Neural cell (in vitro differentiated cells): Measurements from ENCODE around the gene FOXF1. TPM values are rescaled to one million over a fixed set of nuclear protein-coding genes. Genes with fewer than 3 reads are reported as not detected.

Experiments
- H2AFZ ChIP-seq: fragments of 200-600, 300-800 bp; sonication (generic), shearing (Covaris generic); 2 replicates; pipeline ENCODE4 v1.6.0; 2014; ENCODE audit warnings: low read depth, mild to moderate bottlenecking, antibody characterized with exemption, low read length, moderate library complexity
- H3F3A ChIP-seq: fragments of 200-600 bp; shearing (Covaris generic); 2 replicates; pipeline ENCODE4 v1.6.1; 2016; ENCODE audit warnings: mild to moderate bottlenecking, moderate library complexity, mixed read lengths, antibody characterized with exemption, low read length; ENCODE audit not compliant: insufficient read depth, poor library complexity, severe bottlenecking
- H3K27ac ChIP-seq: fragments of 200-600, 300-800 bp; sonication (generic), shearing (Covaris generic); 2 replicates; pipeline ENCODE4 v1.5.1; 2014; ENCODE audit warnings: mild to moderate bottlenecking, low read length, moderate library complexity
- H3K27me3 ChIP-seq: fragments of 300-800, 200-600 bp; sonication (generic), shearing (Covaris generic); 2 replicates; pipeline ENCODE4 v1.6.0; 2014; ENCODE audit warnings: mild to moderate bottlenecking, low read depth, low read length, moderate library complexity; ENCODE audit not compliant: insufficient read depth
- H3K36me3 ChIP-seq: fragments of 300-800, 200-600 bp; sonication (generic), shearing (Covaris generic); 2 replicates; pipeline ENCODE4 v1.5.1; 2014; ENCODE audit warnings: mild to moderate bottlenecking, antibody characterized with exemption, low read length, moderate library complexity; ENCODE audit not compliant: insufficient read depth
- H3K4me2 ChIP-seq: fragments of 300-800, 200-600 bp; sonication (generic), shearing (Covaris generic); 2 replicates; pipeline ENCODE4 v1.6.0; 2014; ENCODE audit warnings: mild to moderate bottlenecking, low read length
- H3K4me3 ChIP-seq: fragments of 300-800, 200-600 bp; sonication (generic), shearing (Covaris generic); 2 replicates; pipeline ENCODE4 v1.5.1; 2014; ENCODE audit warnings: mild to moderate bottlenecking, low read length, moderate library complexity
- H3K79me2 ChIP-seq: fragments of 200-600 bp; shearing (Covaris generic); replicated peaks from 2 replicates; pipeline ENCODE4 v1.6.0; 2014; ENCODE audit warnings: mild to moderate bottlenecking, low read length, moderate library complexity; ENCODE audit not compliant: insufficient read depth
- H3K9ac ChIP-seq: fragments of 300-800, 200-600 bp; sonication (generic), shearing (Covaris generic); 2 replicates; pipeline ENCODE4 v1.6.1; 2016; ENCODE audit warnings: mild to moderate bottlenecking, low read length, mixed read lengths
- H3K9me2 ChIP-seq: fragments of 200-600 bp; shearing (Covaris generic); 2 replicates; pipeline ENCODE4 v1.6.1; 2016; ENCODE audit warnings: mild to moderate bottlenecking, low read length, mixed read lengths; ENCODE audit not compliant: insufficient read depth
- H3K9me3 ChIP-seq: fragments of 200-600, 300-800 bp; sonication (generic), shearing (Covaris generic); 2 replicates; pipeline ENCODE4 v1.6.1; 2016; ENCODE audit warnings: mild to moderate bottlenecking, mixed run types, low read length, moderate library complexity, mixed read lengths
- H4K20me1 ChIP-seq: fragments of 200-600 bp; shearing (Covaris generic); 2 replicates; pipeline ENCODE4 v1.6.1; 2016; ENCODE audit warnings: mild to moderate bottlenecking, mixed run types; ENCODE audit not compliant: insufficient read depth
- EP300 ChIP-seq: fragments of 450-650 bp; conservative IDR thresholded peaks from 2 replicates; pipeline ENCODE4 v1.6.1; 2014; ENCODE audit warnings: antibody characterized with exemption, mild to moderate bottlenecking, moderate library complexity; ENCODE audit not compliant: poor library complexity, severe bottlenecking
- EZH2 ChIP-seq: fragments of 200-600, 300-800 bp; shearing (Covaris generic), sonication (generic); IDR thresholded peaks from 2 replicates; pipeline ENCODE4 v1.6.1; 2014; ENCODE audit warnings: antibody characterized with exemption, low read length, borderline replicate concordance, mild to moderate bottlenecking; ENCODE audit not compliant: insufficient read depth, poor library complexity, severe bottlenecking
- MXI1 ChIP-seq: fragments of 450-650 bp; conservative IDR thresholded peaks from 2 replicates; pipeline ENCODE4 v1.6.1; 2014; ENCODE audit warnings: antibody characterized with exemption, mild to moderate bottlenecking; ENCODE audit not compliant: poor library complexity, severe bottlenecking
- RAD21 ChIP-seq: fragments of 450-650 bp; conservative IDR thresholded peaks from 2 replicates; pipeline ENCODE4 v1.6.1; 2014; ENCODE audit warnings: antibody characterized with exemption, mild to moderate bottlenecking, moderate library complexity
- SMC3 ChIP-seq: fragments of 450-650 bp; conservative IDR thresholded peaks from 2 replicates; pipeline ENCODE4 v1.6.1; 2014; ENCODE audit warnings: antibody characterized with exemption, mild to moderate bottlenecking, moderate library complexity; ENCODE audit not compliant: poor library complexity
- polyA plus RNA-seq: library from polyadenylated mRNA; depleted of rRNA; stranded (reverse); fragments of >200 nt; gene quantifications from 2 replicates; pipeline ENCODE4 v1.2.3, GENCODE V29; 2014
- TF ChIP-seq, protein P1 (sequence below): fragments of 450-650 bp; IDR thresholded peaks from 2 replicates; pipeline ENCODE4 v1.5.1; 2014; ENCODE audit warnings: antibody characterized with exemption, mild to moderate bottlenecking, moderate library complexity; ENCODE audit not compliant: poor library complexity, severe bottlenecking
- TF ChIP-seq, protein P2 (sequence below): IDR thresholded peaks from 2 replicates; pipeline ENCODE4 v1.6.1; 2012; ENCODE audit warnings: borderline replicate concordance

FOXF1 gene
- polyA plus RNA-seq, 1 donor from 2014 or later, result not detected

DNA sequence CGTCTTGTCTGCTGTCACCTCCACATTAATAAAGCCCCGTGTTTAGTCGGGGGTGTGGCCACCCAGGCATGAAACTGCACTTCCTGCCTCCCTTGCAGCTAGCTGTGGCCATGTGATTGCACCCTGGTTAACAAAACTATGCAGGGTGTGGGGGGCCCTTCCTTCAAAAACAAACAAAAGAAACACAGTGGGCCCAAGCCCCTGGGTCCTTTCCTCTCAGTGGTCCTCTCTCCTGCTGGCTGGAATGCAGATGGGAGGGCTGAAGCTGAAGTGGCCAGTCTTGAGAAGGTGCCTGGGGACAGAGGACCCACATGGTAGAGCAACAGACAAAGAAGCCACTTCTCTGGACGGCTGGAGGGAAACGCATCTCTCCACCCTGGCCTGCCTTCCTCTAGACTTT lies 38.0 kb upstream of the FOXF1 start:
- TF ChIP-seq MXI1 (no peak), EP300 (no peak), EZH2 (no peak)
- TF ChIP-seq, protein P1, sequence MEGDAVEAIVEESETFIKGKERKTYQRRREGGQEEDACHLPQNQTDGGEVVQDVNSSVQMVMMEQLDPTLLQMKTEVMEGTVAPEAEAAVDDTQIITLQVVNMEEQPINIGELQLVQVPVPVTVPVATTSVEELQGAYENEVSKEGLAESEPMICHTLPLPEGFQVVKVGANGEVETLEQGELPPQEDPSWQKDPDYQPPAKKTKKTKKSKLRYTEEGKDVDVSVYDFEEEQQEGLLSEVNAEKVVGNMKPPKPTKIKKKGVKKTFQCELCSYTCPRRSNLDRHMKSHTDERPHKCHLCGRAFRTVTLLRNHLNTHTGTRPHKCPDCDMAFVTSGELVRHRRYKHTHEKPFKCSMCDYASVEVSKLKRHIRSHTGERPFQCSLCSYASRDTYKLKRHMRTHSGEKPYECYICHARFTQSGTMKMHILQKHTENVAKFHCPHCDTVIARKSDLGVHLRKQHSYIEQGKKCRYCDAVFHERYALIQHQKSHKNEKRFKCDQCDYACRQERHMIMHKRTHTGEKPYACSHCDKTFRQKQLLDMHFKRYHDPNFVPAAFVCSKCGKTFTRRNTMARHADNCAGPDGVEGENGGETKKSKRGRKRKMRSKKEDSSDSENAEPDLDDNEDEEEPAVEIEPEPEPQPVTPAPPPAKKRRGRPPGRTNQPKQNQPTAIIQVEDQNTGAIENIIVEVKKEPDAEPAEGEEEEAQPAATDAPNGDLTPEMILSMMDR, result no peak
- H2AFZ ChIP-seq, result no peak overlapping the region
- no peaks in the 10 kb centered on the region for H3K27me3 ChIP-seq

DNA sequence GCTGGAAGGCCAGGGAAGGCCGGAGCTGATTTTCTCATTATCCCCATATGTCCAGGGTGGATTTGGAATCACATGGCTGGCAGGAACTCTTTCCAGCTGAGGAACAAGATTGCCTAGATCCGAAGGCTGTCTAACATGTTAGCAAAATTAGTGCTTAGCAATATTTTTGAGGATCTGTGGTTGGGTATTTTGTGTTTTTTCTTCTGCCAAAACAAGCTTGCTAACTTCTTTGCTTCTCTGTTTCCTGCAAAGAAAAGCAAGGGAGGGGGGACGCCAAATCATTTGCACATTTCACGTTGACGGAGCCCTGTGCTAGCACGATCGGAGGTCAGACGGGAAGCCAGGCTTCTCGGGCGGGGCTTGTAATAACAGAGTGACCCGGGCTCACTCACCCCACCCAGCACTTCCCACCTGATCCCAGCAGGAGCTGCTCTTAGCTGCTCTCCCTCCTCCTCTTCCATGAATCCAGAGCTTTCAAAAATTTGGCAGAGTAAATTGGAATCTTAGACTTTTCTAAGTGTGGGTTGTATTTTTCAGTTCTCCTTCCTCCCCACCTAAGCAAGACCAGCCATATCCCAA lies 33.3 kb upstream of the FOXF1 start:
- Histone ChIP-seq H3K27ac (no peak overlapping the region), H4K20me1 (no peaks in the 10 kb centered on the region)

More for the DNA sequence above, 38.0 kb upstream of the FOXF1 start:
- Histone ChIP-seq H3K9me3 (peaks cover 7% of the 10 kb centered on the region), H3K9ac (no peak overlapping the region), H3K4me2 (no peak overlapping the region), H3K9me2 (no peaks in the 10 kb centered on the region), H3K4me3 (no peak overlapping the region), H3K27ac (no peak overlapping the region), H3F3A (no peaks in the 10 kb centered on the region), H4K20me1 (no peaks in the 10 kb centered on the region), H3K36me3 (no peaks in the 10 kb centered on the region), H3K79me2 (no peaks in the 10 kb centered on the region)

More for the DNA sequence above, 33.3 kb upstream of the FOXF1 start:
- Histone ChIP-seq H3F3A (no peaks in the 10 kb centered on the region), H3K4me3 (no peak overlapping the region), H3K79me2 (no peaks in the 10 kb centered on the region), H3K4me2 (no peak overlapping the region), H3K27me3 (no peaks in the 10 kb centered on the region), H3K9me2 (no peaks in the 10 kb centered on the region), H2AFZ (no peak overlapping the region), H3K36me3 (no peaks in the 10 kb centered on the region), H3K9me3 (peaks cover 7% of the 10 kb centered on the region), H3K9ac (no peak overlapping the region)
- TF ChIP-seq, protein P1, result no peak
- TF ChIP-seq EP300 (no peak), SMC3 (no peak), EZH2 (no peak), RAD21 (no peak)
- TF ChIP-seq, protein P2, sequence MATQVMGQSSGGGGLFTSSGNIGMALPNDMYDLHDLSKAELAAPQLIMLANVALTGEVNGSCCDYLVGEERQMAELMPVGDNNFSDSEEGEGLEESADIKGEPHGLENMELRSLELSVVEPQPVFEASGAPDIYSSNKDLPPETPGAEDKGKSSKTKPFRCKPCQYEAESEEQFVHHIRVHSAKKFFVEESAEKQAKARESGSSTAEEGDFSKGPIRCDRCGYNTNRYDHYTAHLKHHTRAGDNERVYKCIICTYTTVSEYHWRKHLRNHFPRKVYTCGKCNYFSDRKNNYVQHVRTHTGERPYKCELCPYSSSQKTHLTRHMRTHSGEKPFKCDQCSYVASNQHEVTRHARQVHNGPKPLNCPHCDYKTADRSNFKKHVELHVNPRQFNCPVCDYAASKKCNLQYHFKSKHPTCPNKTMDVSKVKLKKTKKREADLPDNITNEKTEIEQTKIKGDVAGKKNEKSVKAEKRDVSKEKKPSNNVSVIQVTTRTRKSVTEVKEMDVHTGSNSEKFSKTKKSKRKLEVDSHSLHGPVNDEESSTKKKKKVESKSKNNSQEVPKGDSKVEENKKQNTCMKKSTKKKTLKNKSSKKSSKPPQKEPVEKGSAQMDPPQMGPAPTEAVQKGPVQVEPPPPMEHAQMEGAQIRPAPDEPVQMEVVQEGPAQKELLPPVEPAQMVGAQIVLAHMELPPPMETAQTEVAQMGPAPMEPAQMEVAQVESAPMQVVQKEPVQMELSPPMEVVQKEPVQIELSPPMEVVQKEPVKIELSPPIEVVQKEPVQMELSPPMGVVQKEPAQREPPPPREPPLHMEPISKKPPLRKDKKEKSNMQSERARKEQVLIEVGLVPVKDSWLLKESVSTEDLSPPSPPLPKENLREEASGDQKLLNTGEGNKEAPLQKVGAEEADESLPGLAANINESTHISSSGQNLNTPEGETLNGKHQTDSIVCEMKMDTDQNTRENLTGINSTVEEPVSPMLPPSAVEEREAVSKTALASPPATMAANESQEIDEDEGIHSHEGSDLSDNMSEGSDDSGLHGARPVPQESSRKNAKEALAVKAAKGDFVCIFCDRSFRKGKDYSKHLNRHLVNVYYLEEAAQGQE, result no peak
